HepG2 (cell line): Measurements from ENCODE around the gene BCAS3. TPM values are rescaled to one million over a fixed set of nuclear protein-coding genes. Genes with fewer than 3 reads are reported as not detected.

ENCODE experiments used
- ATAC-seq: fragments of 200-7000 bp; cut with Tn5 transposase; 3 replicates; pipeline ENCODE4 v1.9.1; 2020; ENCODE audit warnings: mild to moderate bottlenecking, moderate library complexity
- BruUV-seq: library from RNA; stranded (reverse); fragments of 400-500 nt; replicated peaks from 2 replicates; lab custom pipeline; 2021; lab: Mats Ljungman, UMichigan
- CTCF ChIA-PET: fragments of 300-600 bp; formaldehyde crosslinking; extraction: SDS; loops from one replicate; lab custom pipeline; 2021; ENCODE audit warnings: low total read pairs, inconsistent platforms, low intra/inter-chr PET ratio; lab: Yijun Ruan, JAX
- POLR2A ChIA-PET: fragments of 350-600 bp; sonication (Branson Sonifier 250); formaldehyde crosslinking; loops from one replicate; lab custom pipeline; 2020; ENCODE audit warnings: antibody characterized with exemption, inconsistent platforms; lab: Yijun Ruan, JAX
- DNase-seq: peaks from one replicate; pipeline ENCODE4 v3.0.0-alpha.2; 2015; ENCODE audit warnings: low spot score
- FAIRE-seq: peaks from 3 replicates; lab custom pipeline; 2011; peaks lifted over from hg19 to GRCh38; lab: Jason Lieb, UNC
- H2AFZ ChIP-seq: one replicate; pipeline ENCODE4 v1.6.1; 2011; ENCODE audit warnings: low read length, inconsistent platforms
- H3K27ac ChIP-seq: fragments of 300-600 bp; 3 replicates; pipeline ENCODE4 v1.8.0; 2011; ENCODE audit warnings: mixed run types, mild to moderate bottlenecking, mixed read lengths, low read length, inconsistent platforms; ENCODE audit not compliant: insufficient read depth; ENCODE audit errors: extremely low read length
- H3K27me3 ChIP-seq, 2 experiments: fragments of 200-600 bp in 1 of 2; 2 replicates in 1 of 2; 3 replicates in 1 of 2; pipeline versions ENCODE4 v1.6.0 to v1.8.0; 2011; ENCODE audit warnings: low read length in 2 of 2, mild to moderate bottlenecking in 2 of 2, moderate library complexity in 2 of 2, inconsistent platforms in 1 of 2; ENCODE audit not compliant: insufficient read depth in 2 of 2, control insufficient read depth in 1 of 2
- H3K36me3 ChIP-seq, 2 experiments: fragments of 200-600 bp in 1 of 2; replicated peaks in 1 of 2; 2 replicates in 1 of 2; 3 replicates in 1 of 2; pipeline versions ENCODE4 v1.5.1 to v1.8.0; 2011; ENCODE audit warnings: low read length in 2 of 2, inconsistent platforms in 1 of 2; ENCODE audit not compliant: insufficient read depth in 2 of 2, control insufficient read depth in 1 of 2
- H3K4me1 ChIP-seq: 2 replicates; pipeline ENCODE4 v1.5.1; 2012; ENCODE audit warnings: low read length, inconsistent platforms; ENCODE audit not compliant: insufficient read depth
- H3K4me2 ChIP-seq: 2 replicates; pipeline ENCODE4 v1.6.0; 2011; ENCODE audit warnings: low read depth, low read length, inconsistent platforms
- H3K4me3 ChIP-seq, 3 experiments: fragments of 200-600 bp in 1 of 3; sonication (generic), shearing (Covaris generic) in 1 of 3; replicated peaks in 1 of 3; 2 replicates each; pipeline ENCODE4 v1.5.1; 2011 to 2016; ENCODE audit warnings: low read length in 3 of 3, inconsistent platforms in 2 of 3, low read depth in 2 of 3, mild to moderate bottlenecking in 2 of 3, control low read depth in 1 of 3, mixed read lengths in 1 of 3; ENCODE audit not compliant: insufficient read depth in 1 of 3
- H3K79me2 ChIP-seq: one replicate; pipeline ENCODE4 v1.6.1; 2011; ENCODE audit warnings: low read length, inconsistent platforms; ENCODE audit not compliant: insufficient read depth
- H3K9ac ChIP-seq: 2 replicates; pipeline ENCODE4 v1.6.0; 2011; ENCODE audit warnings: mild to moderate bottlenecking, low read depth, low read length, inconsistent platforms; ENCODE audit not compliant: insufficient read depth
- H3K9me3 ChIP-seq: 2 replicates; pipeline ENCODE4 v1.5.1; 2012; ENCODE audit warnings: mild to moderate bottlenecking, low read length
- H4K20me1 ChIP-seq: 2 replicates; pipeline ENCODE4 v1.6.0; 2011; ENCODE audit warnings: inconsistent platforms, mild to moderate bottlenecking, low read length, moderate library complexity; ENCODE audit not compliant: insufficient read depth
- ADNP ChIP-seq: sonication (generic); formaldehyde crosslinking; IDR thresholded peaks from 2 replicates; pipeline ENCODE4 v1.4.0; 2020; ENCODE audit warnings: missing genetic modification reagents
- FOXK1 ChIP-seq: sonication (generic); formaldehyde crosslinking; IDR thresholded peaks from 2 replicates; pipeline ENCODE4 v1.4.0; 2020; ENCODE audit warnings: low read depth, missing genetic modification reagents, borderline replicate concordance
- IKZF1 ChIP-seq: fragments of 450-650 bp; IDR thresholded peaks from 2 replicates; pipeline ENCODE4 v1.7.1; 2016
- NFYB ChIP-seq: sonication (generic); formaldehyde crosslinking; IDR thresholded peaks from 2 replicates; pipeline ENCODE4 v1.4.0; 2020; ENCODE audit warnings: missing genetic modification reagents
- PLRG1 ChIP-seq: fragments of 450-650 bp; conservative IDR thresholded peaks from 2 replicates; pipeline ENCODE4 v1.6.1; 2016
- ZNF180 ChIP-seq: sonication (generic); formaldehyde crosslinking; IDR thresholded peaks from 2 replicates; pipeline ENCODE4 v1.4.0; 2020; ENCODE audit warnings: low read depth, missing genetic modification reagents, borderline replicate concordance
- WGBS: methylation state at CpG from one replicate; pipeline ENCODE4 v1.1.6; 2017; ENCODE audit warnings: low lambda C conversion rate; 5-methylcytosine and 5-hydroxymethylcytosine counted together
- in situ Hi-C: cut with HindIII; loops from 2 replicates; pipeline ENCODE4 v1.10.0; 2017; ENCODE audit warnings: low pct_unique_long_range_greater_than_20kb; ENCODE audit not compliant: extremely low pct_ligation_motif_present
- intact Hi-C: fragments of 100-400 bp; cut with micrococcal nuclease; formaldehyde crosslinking; loops from one replicate; pipeline ENCODE4 v1.10.0; 2022; ENCODE audit not compliant: unreplicated experiment
- polyA plus RNA-seq, 8 experiments: library from polyadenylated mRNA; depleted of rRNA in 3 of 8; stranded (reverse) in 7 of 8; unstranded in 1 of 8; fragments of >200 nt; fragmentation: Illumina TruSeq in 4 of 8; extraction: Trizol in 4 of 8; gene quantifications; 2 replicates each; pipeline versions ENCODE4 v1.2.1 to v1.2.3, GENCODE V29; 2011 to 2016; ENCODE audit warnings: low read depth in 4 of 8, missing spikeins in 1 of 8, mixed read lengths in 1 of 8; ENCODE audit not compliant: insufficient read depth in 1 of 8
- total RNA-seq, 5 experiments: library from RNA; depleted of rRNA; stranded (reverse); fragments of >200 nt; fragmentation: Illumina TruSeq; extraction: Trizol; gene quantifications; 2 replicates each; pipeline ENCODE4 v1.2.3, GENCODE V29; 2016; ENCODE audit warnings: low read depth in 1 of 5
- TF ChIP-seq, protein P1 (sequence below), 2 experiments: sonication (generic) in 1 of 2; formaldehyde crosslinking in 1 of 2; IDR thresholded peaks; 2 replicates each; pipeline versions ENCODE4 v1.4.0 to v1.6.1; 2016 to 2020; ENCODE audit warnings: borderline replicate concordance in 1 of 2, low read depth in 1 of 2, mild to moderate bottlenecking in 1 of 2, missing genetic modification reagents in 1 of 2

BCAS3 gene
- total and polyA plus RNA-seq, 2 of the 13 experiments (the other 11 are each of a cell fraction or from before 2014, with no cell fraction given): 10.7 to 11.2 TPM

DNA sequence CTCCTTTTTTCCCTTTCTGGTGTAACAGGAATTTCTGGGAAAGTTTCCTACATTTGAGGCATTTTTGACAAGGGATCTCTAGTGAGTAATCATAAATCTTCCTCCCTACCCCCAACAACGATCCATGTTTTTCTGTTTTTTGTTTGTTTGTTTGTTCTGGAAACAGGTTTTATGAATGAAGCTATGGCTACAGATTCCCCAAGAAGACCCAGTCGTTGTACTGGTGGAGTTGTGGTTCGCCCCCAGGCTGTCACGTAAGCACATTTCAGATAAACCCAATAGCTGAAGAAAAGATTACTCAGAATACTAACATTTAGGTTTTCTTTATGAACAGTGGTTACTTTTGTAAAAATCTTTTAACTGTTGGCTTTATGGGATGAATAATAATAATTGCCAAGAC, 1.6 kb downstream of the BCAS3 start:
- in situ Hi-C loops (no loop called here), intact Hi-C loops (no loop called here)
- Histone ChIP-seq H3K4me3 (no peak overlapping the region), H3K4me2 (no peak overlapping the region), H3K9ac (no peak overlapping the region), H3K4me1 (peaks cover 7% of the 10 kb centered on the region), H3K36me3 (no peaks in the 10 kb centered on the region), H3K9me3 (no peaks in the 10 kb centered on the region), H3K79me2 (no peaks in the 10 kb centered on the region), H2AFZ (no peak overlapping the region), H3K27ac (no peak overlapping the region), H3K27me3 (no peaks in the 10 kb centered on the region; a peak in 1 of 5 replicates), H4K20me1 (no peaks in the 10 kb centered on the region)
- WGBS: 75% methylated on average over 4 of the region's 4 CpGs
- BruUV-seq: no TSS peak
- CTCF ChIA-PET: no interaction called here
- ATAC-seq: no peak
- POLR2A ChIA-PET: no interaction called here
- DNase-seq: no peak
- no peak for FAIRE-seq
- no peak for TF ChIP-seq FOXK1 (CRISPR knock-in tag)
- TF ChIP-seq, protein P1, sequence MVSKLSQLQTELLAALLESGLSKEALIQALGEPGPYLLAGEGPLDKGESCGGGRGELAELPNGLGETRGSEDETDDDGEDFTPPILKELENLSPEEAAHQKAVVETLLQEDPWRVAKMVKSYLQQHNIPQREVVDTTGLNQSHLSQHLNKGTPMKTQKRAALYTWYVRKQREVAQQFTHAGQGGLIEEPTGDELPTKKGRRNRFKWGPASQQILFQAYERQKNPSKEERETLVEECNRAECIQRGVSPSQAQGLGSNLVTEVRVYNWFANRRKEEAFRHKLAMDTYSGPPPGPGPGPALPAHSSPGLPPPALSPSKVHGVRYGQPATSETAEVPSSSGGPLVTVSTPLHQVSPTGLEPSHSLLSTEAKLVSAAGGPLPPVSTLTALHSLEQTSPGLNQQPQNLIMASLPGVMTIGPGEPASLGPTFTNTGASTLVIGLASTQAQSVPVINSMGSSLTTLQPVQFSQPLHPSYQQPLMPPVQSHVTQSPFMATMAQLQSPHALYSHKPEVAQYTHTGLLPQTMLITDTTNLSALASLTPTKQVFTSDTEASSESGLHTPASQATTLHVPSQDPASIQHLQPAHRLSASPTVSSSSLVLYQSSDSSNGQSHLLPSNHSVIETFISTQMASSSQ (IDR thresholded peaks at IDR 0.05; ENCODE audit: low read depth): no peak
- TF ChIP-seq, protein P1 (CRISPR knock-in tag; IDR thresholded peaks at IDR 0.05; ENCODE audit: borderline replicate concordance): no peak
- TF ChIP-seq PLRG1: no peak
- no peak for TF ChIP-seq ZNF180 (CRISPR knock-in tag)
- no peak for TF ChIP-seq IKZF1
- TF ChIP-seq NFYB (CRISPR knock-in tag): no peak
- no peak for TF ChIP-seq ADNP (CRISPR knock-in tag)
